Ovary (tissue), 9 donors: Measurements from ENCODE around the gene OSBPL6. TPM values are rescaled to one million over a fixed set of nuclear protein-coding genes. Genes with fewer than 3 reads are reported as not detected.

Experiments
- DNase-seq, 5 donors: peaks; one replicate each; pipeline ENCODE4 v3.0.0-alpha.2; 2019 to 2020
- H3K27ac ChIP-seq, 2 donors: fragments of 200-600 bp; one replicate each; pipeline versions ENCODE4 v1.5.1 to v1.8.0; 2019 to 2022
- H3K27me3 ChIP-seq: fragments of 200-600 bp; one replicate; pipeline ENCODE4 v1.8.0; 2022
- H3K36me3 ChIP-seq: fragments of 200-600 bp; sonication (generic); one replicate; pipeline ENCODE4 v1.5.1; 2019
- H3K4me1 ChIP-seq: one replicate; pipeline ENCODE4 v1.8.1; 2013; ENCODE audit warnings: mild to moderate bottlenecking, moderate library complexity; ENCODE audit not compliant: insufficient read depth
- H3K4me3 ChIP-seq: fragments of 200-600 bp; sonication (generic); one replicate; pipeline ENCODE4 v1.5.1; 2017
- H3K9me3 ChIP-seq, 2 donors: fragments of 200-600 bp in 1 of 2; sonication (generic) in 1 of 2; one replicate each; pipeline versions ENCODE4 v1.5.1 to v1.8.1; 2013 to 2019; ENCODE audit warnings: mild to moderate bottlenecking in 1 of 2, moderate library complexity in 1 of 2
- EP300 ChIP-seq: sonication (generic); formaldehyde crosslinking; IDR thresholded peaks from one replicate; pipeline ENCODE4 v1.6.1; 2017; ENCODE audit warnings: antibody characterized with exemption
- POLR2A ChIP-seq: fragments of 450-650 bp; IDR thresholded peaks from one replicate; pipeline ENCODE4 v1.6.1; 2017; ENCODE audit warnings: antibody characterized with exemption, mild to moderate bottlenecking, moderate library complexity
- WGBS, 3 donors: extraction: QIAGEN DNeasy Blood & Tissue Kit in 1 of 3; methylation state at CpG; one replicate each; pipeline versions ENCODE4 v1.1.5 to v1.1.7; 2013 to 2017; 5-methylcytosine and 5-hydroxymethylcytosine counted together
- intact Hi-C, 4 donors: fragments of 100-400 bp; cut with DNase I; formaldehyde crosslinking; loops; one replicate each; pipeline versions ENCODE4 v1.11.0 to v1.15.1; 2022 to 2023
- polyA plus RNA-seq, 2 donors: library from polyadenylated mRNA; stranded (reverse); fragments of 200-250 nt in 1 of 2; fragments of 350-450 nt in 1 of 2; fragmentation: Illumina TruSeq in 1 of 2; extraction: RNeasy Lipid Tissue Mini Kit (QIAGEN cat#74804) in 1 of 2; gene quantifications; one replicate each; pipeline ENCODE4 v1.2.3, GENCODE V29; 2013 to 2014
- total RNA-seq, 7 donors: library from RNA; depleted of rRNA in 2 of 7; stranded (reverse); fragments of >200 nt in 2 of 7; fragmentation: NEBNext Ultra II Directional in 3 of 7; extraction: Animal tissue kit (Norgen Biotek cat#: 25700) in 3 of 7; gene quantifications; one replicate each; pipeline versions ENCODE4 v1.1.0 to v1.2.4, GENCODE V29; 2016 to 2023
- TF ChIP-seq, protein P1 (sequence below), 3 donors: fragments of 450-650 bp in 2 of 3; fragments of 200-600 bp in 1 of 3; IDR thresholded peaks; one replicate each; pipeline versions ENCODE4 v1.5.1 to v1.8.0; 2016 to 2022; ENCODE audit warnings: antibody characterized with exemption in 3 of 3, mild to moderate bottlenecking in 1 of 3
- donor health status: DM: no; HTN: no; CAD: no; lungs with moderate emphysema.
- donor health status: DM: no; HTN: no; CAD: no.
- donor health status: Bipolar disorder and iron deficiency.
- donor health status: DM: yes; HTN: yes; CAD: no.
- donor health status: DM: no; HTN: no; CAD: no.
- donor health status: DM: yes; HTN: yes; CAD: no.

Gene OSBPL6
- total and polyA plus RNA-seq, 9 donors: 0.60 to 7.4 (median 1.7) TPM

DNA sequence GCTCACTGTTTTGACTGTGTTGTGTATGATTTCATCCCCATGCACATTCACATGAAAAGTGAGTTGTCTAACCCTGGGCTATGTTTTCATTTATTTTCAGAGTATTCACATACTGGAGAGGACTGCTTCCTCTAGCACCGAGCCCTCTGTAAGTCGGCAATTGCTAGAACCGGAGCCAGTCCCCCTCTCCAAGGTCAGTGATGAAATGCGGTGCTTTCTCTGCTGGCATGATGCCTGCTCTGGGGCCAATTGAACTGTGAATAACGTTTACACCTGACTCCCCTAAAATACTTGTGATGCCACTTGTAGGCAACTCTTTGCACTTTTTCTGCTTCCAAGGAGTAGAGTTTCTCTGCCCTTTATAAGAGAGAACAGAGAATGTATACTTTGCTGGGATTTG, 129.8 kb downstream of the OSBPL6 start:
- no peaks in the 10 kb centered on the region for H3K27me3 ChIP-seq
- intact Hi-C loops: no loop called here
- no peak overlapping the region for H3K27ac ChIP-seq
- DNase-seq: peak; percentile 30 to 59 (median 47)
- TF ChIP-seq, protein P1, sequence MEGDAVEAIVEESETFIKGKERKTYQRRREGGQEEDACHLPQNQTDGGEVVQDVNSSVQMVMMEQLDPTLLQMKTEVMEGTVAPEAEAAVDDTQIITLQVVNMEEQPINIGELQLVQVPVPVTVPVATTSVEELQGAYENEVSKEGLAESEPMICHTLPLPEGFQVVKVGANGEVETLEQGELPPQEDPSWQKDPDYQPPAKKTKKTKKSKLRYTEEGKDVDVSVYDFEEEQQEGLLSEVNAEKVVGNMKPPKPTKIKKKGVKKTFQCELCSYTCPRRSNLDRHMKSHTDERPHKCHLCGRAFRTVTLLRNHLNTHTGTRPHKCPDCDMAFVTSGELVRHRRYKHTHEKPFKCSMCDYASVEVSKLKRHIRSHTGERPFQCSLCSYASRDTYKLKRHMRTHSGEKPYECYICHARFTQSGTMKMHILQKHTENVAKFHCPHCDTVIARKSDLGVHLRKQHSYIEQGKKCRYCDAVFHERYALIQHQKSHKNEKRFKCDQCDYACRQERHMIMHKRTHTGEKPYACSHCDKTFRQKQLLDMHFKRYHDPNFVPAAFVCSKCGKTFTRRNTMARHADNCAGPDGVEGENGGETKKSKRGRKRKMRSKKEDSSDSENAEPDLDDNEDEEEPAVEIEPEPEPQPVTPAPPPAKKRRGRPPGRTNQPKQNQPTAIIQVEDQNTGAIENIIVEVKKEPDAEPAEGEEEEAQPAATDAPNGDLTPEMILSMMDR (IDR thresholded peaks at IDR 0.05): no peak
- no peak for TF ChIP-seq POLR2A
- no peak for TF ChIP-seq EP300
- H3K36me3 ChIP-seq: no peaks in the 10 kb centered on the region
- H3K4me3 ChIP-seq: no peak overlapping the region
- WGBS, 3 donors: 2 to 6% (median 3%) methylated on average over 5 of the region's 5 CpGs
- H3K4me1 ChIP-seq: peaks cover 3% of the 10 kb centered on the region
- H3K9me3 ChIP-seq: no peaks in the 10 kb centered on the region

DNA sequence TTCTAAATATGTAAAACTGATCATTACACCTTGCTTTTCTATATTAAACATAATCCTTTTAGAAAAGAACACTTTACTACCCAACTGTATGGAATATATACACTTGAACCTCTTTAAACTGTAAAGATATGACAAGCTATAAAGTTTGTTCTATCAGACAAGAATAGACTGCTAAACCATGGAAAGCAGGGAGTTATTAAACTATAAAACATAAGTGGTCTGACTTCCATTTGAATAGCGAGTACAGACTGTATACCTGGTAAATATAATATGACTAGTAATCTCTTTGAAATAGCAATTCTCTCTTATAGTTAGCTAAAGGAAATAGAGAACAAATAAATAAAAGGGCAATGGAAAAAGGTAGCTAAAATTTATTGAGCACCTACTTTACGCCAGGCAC, 131.0 kb downstream of the OSBPL6 start:
- Histone ChIP-seq H3K4me1 (peaks cover 3% of the 10 kb centered on the region), H3K27ac (no peak overlapping the region), H3K27me3 (no peaks in the 10 kb centered on the region), H3K4me3 (no peak overlapping the region), H3K36me3 (no peaks in the 10 kb centered on the region), H3K9me3 (no peaks in the 10 kb centered on the region)
- TF ChIP-seq POLR2A: no peak
- TF ChIP-seq, protein P1 (IDR thresholded peaks at IDR 0.05): no peak
- no peak for TF ChIP-seq EP300
- DNase-seq: no peak
- WGBS, 3 donors: 97 to 99% (median 99%) methylated on average over 2 of the region's 2 CpGs
- intact Hi-C loops: no loop called here

DNA sequence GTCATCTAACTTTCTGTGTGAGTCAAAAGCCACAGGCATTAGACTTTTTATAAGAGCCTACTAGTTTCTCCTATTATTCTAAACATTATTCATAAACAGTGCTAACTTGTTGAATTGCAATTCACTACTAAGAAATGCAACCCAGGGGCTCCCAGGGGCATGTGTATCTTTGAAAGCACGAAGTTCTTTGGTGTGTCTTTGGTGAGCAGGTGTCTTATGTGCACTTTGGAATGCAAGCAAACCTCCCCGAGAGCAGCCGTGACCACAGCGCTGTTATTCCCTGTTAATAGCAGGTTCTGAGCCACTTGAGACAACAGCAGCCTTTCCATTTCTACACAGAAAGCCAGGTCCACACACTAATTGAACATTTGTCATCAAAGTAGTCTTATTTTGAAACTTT, 133.2 kb downstream of the OSBPL6 start:
- intact Hi-C loops: no loop called here
- 18 to 41% (median 22%) methylated on average over 4 of the region's 4 CpGs for WGBS, 3 donors
- H3K4me3 ChIP-seq: no peak overlapping the region
- TF ChIP-seq EP300 (no peak), POLR2A (no peak)
- TF ChIP-seq, protein P1 (IDR thresholded peaks at IDR 0.05): no peak
- DNase-seq: no peak
- H3K27me3 ChIP-seq: no peaks in the 10 kb centered on the region
- peaks cover 3% of the 10 kb centered on the region for H3K4me1 ChIP-seq
- no peaks in the 10 kb centered on the region for H3K9me3 ChIP-seq
- H3K36me3 ChIP-seq: no peaks in the 10 kb centered on the region
- no peak overlapping the region for H3K27ac ChIP-seq

DNA sequence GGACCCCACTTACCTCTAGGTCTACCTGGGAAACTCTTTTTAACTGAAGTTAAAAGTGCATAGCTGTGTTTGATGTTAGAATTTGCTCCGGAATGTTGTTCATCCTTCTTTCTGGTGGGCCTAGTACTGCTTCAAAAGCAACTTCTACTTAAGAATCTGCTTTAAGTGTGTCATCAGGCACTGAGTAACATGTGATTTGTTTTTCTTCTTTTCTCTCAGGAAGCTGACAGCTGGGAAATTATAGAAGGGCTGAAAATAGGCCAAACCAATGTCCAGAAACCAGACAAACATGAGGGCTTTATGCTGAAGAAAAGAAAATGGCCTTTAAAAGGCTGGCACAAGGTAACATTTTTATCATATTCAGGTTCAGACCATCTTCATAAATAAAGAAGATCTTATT, 133.7 kb downstream of the OSBPL6 start:
- TF ChIP-seq EP300 (no peak), POLR2A (no peak)
- TF ChIP-seq, protein P1 (IDR thresholded peaks at IDR 0.05): no peak
- WGBS, 3 donors: 63 to 84% (median 77%) methylated on average over 1 of the region's 1 CpG
- intact Hi-C loops: no loop called here

More for the DNA sequence above, 133.7 kb downstream of the OSBPL6 start:
- DNase-seq: no peak
- Histone ChIP-seq H3K4me1 (peaks cover 3% of the 10 kb centered on the region), H3K36me3 (no peaks in the 10 kb centered on the region), H3K27me3 (no peaks in the 10 kb centered on the region), H3K4me3 (no peak overlapping the region), H3K27ac (no peak overlapping the region), H3K9me3 (no peaks in the 10 kb centered on the region)
